ENCODE data around the gene PSAPL1. TPM values are rescaled to one million over a fixed set of nuclear protein-coding genes. Genes with fewer than 3 reads are reported as not detected.

PSAPL1 gene, protein sequence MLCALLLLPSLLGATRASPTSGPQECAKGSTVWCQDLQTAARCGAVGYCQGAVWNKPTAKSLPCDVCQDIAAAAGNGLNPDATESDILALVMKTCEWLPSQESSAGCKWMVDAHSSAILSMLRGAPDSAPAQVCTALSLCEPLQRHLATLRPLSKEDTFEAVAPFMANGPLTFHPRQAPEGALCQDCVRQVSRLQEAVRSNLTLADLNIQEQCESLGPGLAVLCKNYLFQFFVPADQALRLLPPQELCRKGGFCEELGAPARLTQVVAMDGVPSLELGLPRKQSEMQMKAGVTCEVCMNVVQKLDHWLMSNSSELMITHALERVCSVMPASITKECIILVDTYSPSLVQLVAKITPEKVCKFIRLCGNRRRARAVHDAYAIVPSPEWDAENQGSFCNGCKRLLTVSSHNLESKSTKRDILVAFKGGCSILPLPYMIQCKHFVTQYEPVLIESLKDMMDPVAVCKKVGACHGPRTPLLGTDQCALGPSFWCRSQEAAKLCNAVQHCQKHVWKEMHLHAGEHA
- total RNA-seq: 0.07 TPM in 1 of 2 replicates, not detected in the other

DNA sequence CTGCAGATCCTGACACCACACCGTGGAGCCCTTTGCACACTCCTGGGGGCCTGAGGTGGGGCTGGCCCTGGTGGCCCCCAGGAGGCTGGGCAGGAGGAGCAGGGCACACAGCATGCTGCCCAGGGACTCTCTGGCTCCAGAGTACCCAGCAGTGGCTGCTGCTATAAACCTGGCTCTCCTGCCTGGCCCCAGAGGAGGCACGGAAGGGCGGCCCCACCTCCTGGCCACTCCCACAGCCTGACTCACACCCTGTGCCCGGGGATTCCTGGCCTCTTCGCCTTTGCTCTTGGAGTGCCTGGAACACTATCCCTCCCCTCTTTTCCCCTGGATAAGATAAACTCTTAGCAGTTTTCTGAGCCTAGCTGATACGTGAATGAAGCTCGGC, at the start of gene PSAPL1:
PSAPL1 (minus strand) TSS at position 165 of the 385 bp plus-strand sequence; CDS start at position 114, 51 bp downstream.
- TF ChIP-seq, protein P1, sequence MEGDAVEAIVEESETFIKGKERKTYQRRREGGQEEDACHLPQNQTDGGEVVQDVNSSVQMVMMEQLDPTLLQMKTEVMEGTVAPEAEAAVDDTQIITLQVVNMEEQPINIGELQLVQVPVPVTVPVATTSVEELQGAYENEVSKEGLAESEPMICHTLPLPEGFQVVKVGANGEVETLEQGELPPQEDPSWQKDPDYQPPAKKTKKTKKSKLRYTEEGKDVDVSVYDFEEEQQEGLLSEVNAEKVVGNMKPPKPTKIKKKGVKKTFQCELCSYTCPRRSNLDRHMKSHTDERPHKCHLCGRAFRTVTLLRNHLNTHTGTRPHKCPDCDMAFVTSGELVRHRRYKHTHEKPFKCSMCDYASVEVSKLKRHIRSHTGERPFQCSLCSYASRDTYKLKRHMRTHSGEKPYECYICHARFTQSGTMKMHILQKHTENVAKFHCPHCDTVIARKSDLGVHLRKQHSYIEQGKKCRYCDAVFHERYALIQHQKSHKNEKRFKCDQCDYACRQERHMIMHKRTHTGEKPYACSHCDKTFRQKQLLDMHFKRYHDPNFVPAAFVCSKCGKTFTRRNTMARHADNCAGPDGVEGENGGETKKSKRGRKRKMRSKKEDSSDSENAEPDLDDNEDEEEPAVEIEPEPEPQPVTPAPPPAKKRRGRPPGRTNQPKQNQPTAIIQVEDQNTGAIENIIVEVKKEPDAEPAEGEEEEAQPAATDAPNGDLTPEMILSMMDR (conservative IDR thresholded peaks at IDR 0.05; ENCODE audit: low read depth, low read length): no peak
- H3K4me3 ChIP-seq (ENCODE audit: low read depth, low read length): no peak within 1 kb of the TSS
- no peak for DNase-seq (ENCODE audit: low read depth)

DNA sequence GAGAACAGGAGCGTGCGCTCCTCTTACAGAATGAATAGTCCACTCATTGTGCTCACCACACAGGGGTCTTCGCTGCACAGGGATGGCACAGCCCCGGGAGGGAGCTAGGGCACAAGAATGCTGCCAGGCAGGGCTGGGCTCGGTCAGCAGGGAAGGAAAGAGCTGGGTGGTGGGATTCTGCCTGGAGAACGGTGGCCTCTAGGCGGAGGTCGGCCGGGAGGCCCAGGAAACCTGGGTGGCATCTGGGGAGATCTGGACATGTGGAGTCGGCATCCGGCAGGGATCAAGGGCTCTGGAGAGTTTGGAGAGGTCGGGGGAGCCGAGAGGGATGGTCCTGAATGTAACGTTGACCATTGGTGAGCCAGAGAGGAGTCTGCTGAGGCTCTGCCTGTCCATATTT, 46.5 kb upstream of the PSAPL1 start:
- DNase-seq (ENCODE audit: low read depth): no peak
- no peak overlapping the region for H3K4me3 ChIP-seq (ENCODE audit: low read depth, low read length)
- TF ChIP-seq, protein P1 (conservative IDR thresholded peaks at IDR 0.05; ENCODE audit: low read depth, low read length): no peak

DNA sequence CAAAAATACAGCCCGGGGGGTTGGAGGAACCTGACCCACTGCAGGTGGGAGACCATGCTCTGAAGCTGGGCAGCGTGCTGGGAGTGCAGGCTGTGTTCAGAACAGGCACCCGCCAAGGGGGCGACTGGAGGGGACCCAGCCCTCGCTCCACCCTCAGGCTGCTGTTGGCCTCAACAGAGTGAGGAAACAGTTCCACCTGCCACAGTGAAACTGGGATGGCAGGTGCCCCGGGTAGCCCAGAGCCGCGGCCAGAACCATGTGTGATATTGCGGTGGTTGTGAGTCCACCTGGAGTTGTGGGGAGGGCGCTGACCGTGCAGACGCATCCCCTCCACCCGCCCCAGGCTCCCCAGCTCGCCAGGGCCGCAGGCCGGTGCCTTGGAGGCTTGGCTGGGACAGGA, 45.7 kb upstream of the PSAPL1 start:
- TF ChIP-seq, protein P1 (conservative IDR thresholded peaks at IDR 0.05; ENCODE audit: low read depth, low read length): no peak
- H3K4me3 ChIP-seq (ENCODE audit: low read depth, low read length): no peak overlapping the region
- no peak for DNase-seq (ENCODE audit: low read depth)

DNA sequence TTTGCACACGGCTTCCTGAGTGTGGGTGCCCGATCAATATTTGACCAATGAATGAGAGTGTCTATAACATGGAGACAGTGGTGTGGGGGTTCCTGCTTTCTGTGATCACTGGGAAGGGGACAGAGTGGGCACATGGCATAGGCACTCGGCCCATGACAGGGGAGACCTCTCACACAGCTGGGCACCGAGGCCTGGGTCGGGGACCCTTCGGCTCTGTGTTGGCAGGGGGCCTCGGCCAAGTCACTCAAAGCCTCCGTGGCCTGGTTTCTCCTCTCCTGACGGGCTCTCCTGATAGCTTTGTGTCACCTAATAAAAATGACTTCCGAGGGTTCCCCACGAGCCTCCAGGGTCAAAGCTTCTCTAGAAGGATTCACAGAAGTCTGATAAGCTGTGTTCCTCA, 43.9 kb upstream of the PSAPL1 start:
- no peak for DNase-seq (ENCODE audit: low read depth)
- TF ChIP-seq, protein P1 (conservative IDR thresholded peaks at IDR 0.05; ENCODE audit: low read depth, low read length): no peak
- no peak overlapping the region for H3K4me3 ChIP-seq (ENCODE audit: low read depth, low read length)

DNA sequence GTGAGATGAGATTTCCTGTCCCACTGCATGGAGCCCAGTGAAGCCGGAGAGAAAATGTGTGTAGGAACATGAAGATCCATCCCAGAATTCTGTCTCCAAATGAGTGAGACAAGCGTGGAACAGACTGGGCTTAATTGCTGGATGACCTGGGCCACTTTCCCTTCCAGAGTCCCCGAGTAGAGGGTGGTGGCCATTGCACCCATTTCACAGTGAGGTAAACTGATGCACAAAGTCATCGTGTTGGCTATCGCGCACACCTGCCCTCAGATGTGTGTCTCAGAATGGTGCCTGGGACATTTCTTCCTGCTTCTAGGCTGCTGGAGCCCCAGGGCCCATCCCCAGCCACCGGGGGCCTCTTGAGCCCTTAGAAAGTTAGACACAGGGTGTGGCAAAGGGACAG, 43.0 kb upstream of the PSAPL1 start:
- TF ChIP-seq, protein P1 (conservative IDR thresholded peaks at IDR 0.05; ENCODE audit: low read depth, low read length): no peak
- DNase-seq (ENCODE audit: low read depth): no peak
- H3K4me3 ChIP-seq (ENCODE audit: low read depth, low read length): no peak overlapping the region

DNA sequence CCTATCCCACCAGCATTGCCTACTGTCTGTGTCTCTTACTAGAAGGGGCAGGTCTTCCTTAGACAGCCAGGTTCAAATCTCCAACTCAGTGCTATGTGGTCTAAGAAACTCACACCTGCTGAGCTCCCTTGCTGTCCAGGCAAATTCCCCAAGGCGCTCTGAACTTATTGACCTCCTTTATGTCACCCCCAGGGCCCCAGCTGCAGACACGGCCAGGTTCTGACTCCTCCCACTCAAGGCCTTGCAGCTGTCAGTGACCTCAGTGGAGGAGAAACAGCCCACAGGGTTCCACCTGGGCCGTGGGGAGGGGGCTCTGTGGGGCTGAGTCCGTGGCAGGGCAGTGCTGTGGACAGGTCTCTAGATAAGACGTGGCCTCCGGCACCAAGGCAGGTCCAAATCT, 42.1 kb upstream of the PSAPL1 start:
- H3K4me3 ChIP-seq (ENCODE audit: low read depth, low read length): no peak overlapping the region
- TF ChIP-seq, protein P1 (conservative IDR thresholded peaks at IDR 0.05; ENCODE audit: low read depth, low read length): no peak
- no peak for DNase-seq (ENCODE audit: low read depth)

DNA sequence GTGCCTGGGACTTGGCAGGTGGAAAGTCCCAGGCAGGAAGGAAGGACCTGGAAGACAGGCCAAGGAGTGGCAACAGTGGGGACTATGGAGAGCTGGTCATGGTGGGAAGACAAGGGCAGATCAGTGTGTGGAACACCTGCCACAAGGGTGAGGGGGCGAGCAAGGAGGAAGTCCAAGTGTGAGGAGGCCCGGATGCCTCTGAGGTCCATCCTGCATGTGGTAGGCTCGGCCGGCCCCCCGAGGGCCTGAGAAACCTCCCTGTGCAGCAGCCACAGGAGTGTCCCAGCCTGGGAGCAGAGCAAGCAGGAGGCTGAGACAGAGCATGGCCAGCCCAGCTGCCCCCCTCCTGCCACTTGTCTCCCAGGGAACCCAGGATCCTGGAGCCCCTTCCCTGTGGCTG, 40.5 kb upstream of the PSAPL1 start:
- DNase-seq (ENCODE audit: low read depth): no peak
- no peak overlapping the region for H3K4me3 ChIP-seq (ENCODE audit: low read depth, low read length)
- TF ChIP-seq, protein P1 (conservative IDR thresholded peaks at IDR 0.05; ENCODE audit: low read depth, low read length): no peak

All from epithelial cell of proximal tubule (primary cell).